ENCODE results near the gene MYCN. TPM values are rescaled to one million over a fixed set of nuclear protein-coding genes. Genes with fewer than 3 reads are reported as not detected.
"Not testable (repeated sequence)": the region's sequence is repeated elsewhere in the genome, so short reads cannot be mapped to it uniquely, and the experiment has no call there.

The MYCN gene
- total RNA-seq, 2 donors from 2014 or later, result 0.14 to 3.5 TPM

- WGBS, result 89% methylated on average over 11 of the region's 11 CpGs
- TF ChIP-seq POLR2AphosphoS5 (IDR thresholded peaks at IDR 0.05), result no peak
- no peak for TF ChIP-seq POLR2A (IDR thresholded peaks at IDR 0.05)
- TF ChIP-seq CTCF (IDR thresholded peaks at IDR 0.05), result no peak
- Histone ChIP-seq H3K4me3 (no peak overlapping the region), H3K36me3 (no peaks in the 10 kb centered on the region), H3K27ac (no peak overlapping the region), H3K9me3 (no peaks in the 10 kb centered on the region), H3K4me1 (replicated peaks) (no peaks in the 10 kb centered on the region), H3K27me3 (replicated peaks; ENCODE audit: insufficient read depth) (no peaks in the 10 kb centered on the region)
- no peak for DNase-seq (ENCODE audit: low spot score)
- intact Hi-C loops (cut with DNase I), result no loop called here
Measured at GRCh38 chr2:15927551-15928218, 12.7 kb upstream of the MYCN start.

GRCh38 chr2:15929008-15929407, 11.3 kb upstream of the MYCN start:
- DNase-seq (ENCODE audit: low spot score); H3K36me3 ChIP-seq; H3K4me3 ChIP-seq; H3K9me3 ChIP-seq; H3K4me1 ChIP-seq (replicated peaks); H3K27ac ChIP-seq; intact Hi-C loops (cut with DNase I); H3K27me3 ChIP-seq (replicated peaks; ENCODE audit: insufficient read depth): not testable (repeated sequence)
- WGBS, result 94% methylated on average over 3 of the region's 3 CpGs

GRCh38 chr2:15929861-15930260, 10.5 kb upstream of the MYCN start:
- intact Hi-C loops (cut with DNase I), result no loop called here
- Histone ChIP-seq H3K36me3 (no peaks in the 10 kb centered on the region), H3K9me3 (no peaks in the 10 kb centered on the region), H3K4me3 (no peak overlapping the region), H3K4me1 (replicated peaks) (no peaks in the 10 kb centered on the region), H3K27me3 (replicated peaks; ENCODE audit: insufficient read depth) (no peaks in the 10 kb centered on the region), H3K27ac (no peak overlapping the region)
- WGBS, result 94% methylated on average over 5 of the region's 5 CpGs
- no peak for DNase-seq (ENCODE audit: low spot score)
- TF ChIP-seq CTCF (IDR thresholded peaks at IDR 0.05), result no peak
- TF ChIP-seq POLR2A (IDR thresholded peaks at IDR 0.05), result no peak
- no peak for TF ChIP-seq POLR2AphosphoS5 (IDR thresholded peaks at IDR 0.05)

GRCh38 chr2:15930589-15931318, 9.6 kb upstream of the MYCN start:
- Histone ChIP-seq H3K9me3 (no peaks in the 10 kb centered on the region), H3K36me3 (no peaks in the 10 kb centered on the region), H3K4me1 (replicated peaks) (no peaks in the 10 kb centered on the region), H3K27me3 (replicated peaks; ENCODE audit: insufficient read depth) (no peaks in the 10 kb centered on the region), H3K27ac (no peak overlapping the region), H3K4me3 (no peak overlapping the region)
- DNase-seq (ENCODE audit: low spot score), result no peak
- WGBS, result 93% methylated on average over 5 of the region's 5 CpGs
- no peak for TF ChIP-seq POLR2A (IDR thresholded peaks at IDR 0.05)
- no peak for TF ChIP-seq POLR2AphosphoS5 (IDR thresholded peaks at IDR 0.05)
- TF ChIP-seq CTCF (IDR thresholded peaks at IDR 0.05), result no peak
- intact Hi-C loops (cut with DNase I), result no loop called here

- Histone ChIP-seq H3K27ac (no peak overlapping the region), H3K27me3 (replicated peaks; ENCODE audit: insufficient read depth) (no peaks in the 10 kb centered on the region), H3K36me3 (no peaks in the 10 kb centered on the region), H3K4me1 (replicated peaks) (no peaks in the 10 kb centered on the region), H3K4me3 (no peak overlapping the region), H3K9me3 (no peaks in the 10 kb centered on the region)
- 30% methylated on average over 2 of the region's 2 CpGs for WGBS
- no peak for TF ChIP-seq CTCF (IDR thresholded peaks at IDR 0.05)
- TF ChIP-seq POLR2AphosphoS5 (IDR thresholded peaks at IDR 0.05), result no peak
- no peak for TF ChIP-seq POLR2A (IDR thresholded peaks at IDR 0.05)
- DNase-seq (ENCODE audit: low spot score), result no peak
- intact Hi-C loops (cut with DNase I), result no loop called here
Measured at GRCh38 chr2:15931319-15931890, 8.9 kb upstream of the MYCN start.

Data from prostate gland (tissue), 2 donors.